ENCODE measurements around the gene ATL1.

The ATL1 gene

DNA sequence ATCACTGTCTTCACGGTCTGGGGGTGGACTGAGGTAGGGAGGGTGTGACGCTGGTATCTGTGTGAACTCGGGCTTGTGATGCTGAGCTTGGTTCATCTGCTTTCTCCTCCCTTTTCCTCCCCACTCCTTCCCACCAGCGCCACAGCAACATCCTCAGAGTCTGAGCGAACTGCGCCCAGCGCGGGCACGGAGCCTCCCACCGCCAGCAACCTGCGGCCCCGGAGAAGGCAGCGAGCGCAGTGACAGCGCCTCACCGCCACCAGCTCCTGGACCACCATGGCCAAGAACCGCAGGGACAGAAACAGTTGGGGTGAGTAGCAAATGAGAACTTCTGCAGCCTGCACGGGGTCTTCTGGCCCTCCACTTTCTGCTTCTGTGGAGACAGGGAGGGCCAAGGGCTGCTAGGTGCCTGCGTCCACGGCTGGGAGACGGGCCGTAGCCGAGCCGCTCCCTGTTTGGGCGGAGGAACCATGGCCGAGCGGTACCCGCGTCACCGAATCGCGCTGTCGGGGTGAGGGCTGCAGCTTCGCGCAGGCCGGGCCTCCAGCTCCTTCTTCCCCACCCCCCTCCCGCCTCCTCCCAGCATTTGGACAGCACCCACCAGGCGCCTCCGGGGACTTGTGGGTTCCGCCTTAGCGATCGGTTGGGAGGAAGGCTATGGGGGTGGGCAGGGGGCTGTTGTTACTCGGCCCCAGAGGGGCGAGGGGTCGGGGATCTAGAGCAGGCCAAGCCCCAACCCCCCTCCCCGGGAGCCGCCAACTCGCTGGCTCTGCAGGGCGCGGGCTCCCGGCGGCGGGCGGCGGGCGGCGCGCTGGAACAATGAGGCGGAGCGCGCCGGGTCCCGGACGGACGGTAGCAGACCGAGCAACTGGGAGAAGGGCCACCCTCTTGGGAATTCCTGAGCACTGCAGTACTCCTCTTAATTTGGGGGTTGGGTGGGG is at the start of gene ATL1:
TSS of gene ATL1 (plus strand) at position 156 of the 941 bp plus-strand sequence. CDS start at position 277, 121 bp downstream.
- in situ Hi-C loops (cut with MboI; ENCODE audit: low sequenced_read_pairs), result no loop called here

DNA sequence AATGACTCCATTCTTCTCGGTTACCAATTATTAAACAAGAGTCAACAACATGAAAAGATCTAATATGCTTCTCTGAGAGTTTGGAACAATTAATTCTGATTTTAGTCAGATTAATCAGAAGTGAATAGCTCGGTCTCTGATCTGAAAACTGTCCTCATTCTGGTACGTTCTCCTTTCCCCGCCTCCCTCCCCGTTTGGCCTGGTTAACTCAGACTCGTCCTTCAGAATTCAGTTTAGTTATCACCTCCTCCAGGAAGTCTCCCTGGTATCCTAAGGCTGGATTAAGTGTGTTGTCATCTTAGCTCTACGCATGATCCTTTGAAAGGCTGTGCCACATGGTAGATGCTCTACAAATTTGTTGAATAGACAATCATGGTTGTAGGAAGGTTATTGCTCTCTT is 49.8 kb upstream of the ATL1 start:
- in situ Hi-C loops (cut with MboI; ENCODE audit: low sequenced_read_pairs), result no loop called here

DNA sequence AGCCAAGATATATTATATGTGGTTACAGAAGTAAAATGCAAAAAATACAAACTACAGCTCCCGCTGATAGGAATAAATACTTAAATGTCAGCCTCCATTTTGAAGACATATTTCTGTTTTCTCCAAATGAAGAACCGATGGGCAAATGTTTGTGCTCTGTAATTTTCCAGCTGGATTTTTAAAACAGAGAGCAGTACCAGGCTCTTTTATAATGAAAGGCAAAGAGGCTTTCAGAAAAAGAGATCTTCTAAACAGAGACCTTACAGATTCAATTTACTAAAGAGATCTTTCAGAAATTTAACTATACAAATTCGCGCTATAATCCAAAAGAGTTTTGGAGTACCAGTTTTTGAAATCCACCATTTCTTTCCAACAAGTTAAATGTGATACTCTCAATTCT is 47.5 kb upstream of the ATL1 start:
- in situ Hi-C loops (cut with MboI; ENCODE audit: low sequenced_read_pairs), result no loop called here

GRCh38 chr14:50516091-50516490 is 43.9 kb upstream of the ATL1 start:
- in situ Hi-C loops (cut with MboI; ENCODE audit: low sequenced_read_pairs), result no loop called here

- in situ Hi-C loops (cut with MboI; ENCODE audit: low sequenced_read_pairs), result loop anchor here (10.0 kb wide), 1 partner anchor 206 kb away; the partner anchor contains the start of genes DMAC2L and L2HGDH
Measured at GRCh38 chr14:50520947-50521815, 38.8 kb upstream of the ATL1 start.

- in situ Hi-C loops (cut with MboI; ENCODE audit: low sequenced_read_pairs), result loop anchor here (10.0 kb wide), 1 partner anchor 207 kb away; the partner anchor contains the start of genes DMAC2L and L2HGDH
Measured at GRCh38 chr14:50521912-50522341, 38.0 kb upstream of the ATL1 start.

DNA sequence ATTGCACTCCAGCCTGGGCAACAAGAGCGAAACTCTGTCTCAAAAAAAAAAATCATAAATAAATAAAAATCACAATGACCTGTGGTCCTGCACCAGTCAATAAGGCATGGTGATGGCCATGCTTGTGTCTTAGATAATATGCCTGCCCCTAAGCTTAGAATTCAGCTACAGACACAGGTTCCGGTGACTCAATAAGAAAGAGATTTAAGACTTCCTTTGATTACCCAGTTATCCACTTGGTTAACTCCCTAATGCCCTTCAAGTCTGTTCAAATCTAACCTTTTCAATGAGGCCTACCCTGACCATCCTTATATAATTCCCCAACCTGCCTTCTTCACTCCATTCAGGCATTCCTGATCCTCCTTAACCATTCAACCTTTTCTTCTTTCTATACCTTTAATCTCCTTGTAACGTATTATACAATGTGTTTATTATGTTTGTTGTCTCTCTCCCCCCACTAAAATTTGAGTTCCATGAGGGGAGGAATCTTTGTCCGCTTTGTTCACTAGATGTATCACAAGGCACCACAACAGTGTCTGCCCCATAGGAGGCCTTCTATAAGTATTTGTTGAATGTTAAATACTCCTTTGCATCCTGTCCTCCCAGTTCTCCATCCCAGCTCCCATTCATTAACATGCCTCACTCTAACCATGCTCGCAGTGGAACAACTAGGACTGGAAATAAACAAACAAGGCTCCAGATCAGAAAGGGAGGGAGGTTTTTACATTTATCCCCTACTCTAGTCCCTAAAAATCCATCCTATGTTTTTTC is 36.5 kb upstream of the ATL1 start:
- in situ Hi-C loops (cut with MboI; ENCODE audit: low sequenced_read_pairs), result loop anchor here (10.0 kb wide), 1 partner anchor 209 kb away; the partner anchor contains the start of genes DMAC2L and L2HGDH

GRCh38 chr14:50524060-50524459 is 35.9 kb upstream of the ATL1 start:
- in situ Hi-C loops (cut with MboI; ENCODE audit: low sequenced_read_pairs), result loop anchor here (10.0 kb wide), 1 partner anchor 209 kb away; the partner anchor contains the start of genes DMAC2L and L2HGDH

DNA sequence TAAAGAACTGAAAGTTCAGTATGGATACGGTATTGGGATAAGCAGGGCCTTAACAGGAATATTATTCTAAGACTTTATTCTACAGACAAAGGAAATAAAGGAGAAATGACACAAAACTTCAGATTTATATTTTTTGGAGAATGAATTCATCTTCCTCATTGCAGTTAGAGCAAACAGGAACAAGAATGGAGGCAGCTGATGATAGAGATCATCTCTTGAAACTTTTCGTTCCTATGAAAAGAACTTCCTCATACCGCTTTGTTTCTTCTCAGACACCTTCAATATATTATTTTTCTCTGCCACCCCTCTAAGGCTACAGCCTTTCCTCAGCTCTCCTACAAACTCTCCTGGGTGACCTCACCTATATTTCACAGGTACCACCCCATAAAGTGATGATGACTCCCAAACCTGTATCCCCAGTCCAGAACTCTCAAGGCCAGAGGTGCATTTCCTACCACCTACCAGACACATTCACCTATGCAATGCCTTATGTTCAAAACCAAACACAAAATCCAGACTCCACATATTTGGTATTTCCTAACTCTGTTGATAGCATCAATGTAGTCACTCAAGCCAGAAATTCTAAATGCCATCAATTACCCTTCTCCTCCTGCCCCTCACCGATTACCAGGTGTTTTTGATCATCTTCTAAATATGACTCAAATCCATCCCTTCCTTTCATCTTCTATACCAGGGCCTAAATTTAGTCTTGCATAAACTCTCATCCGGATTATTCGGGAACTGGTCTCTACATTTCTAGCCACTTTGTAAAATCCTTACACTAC is 35.0 kb upstream of the ATL1 start:
- in situ Hi-C loops (cut with MboI; ENCODE audit: low sequenced_read_pairs), result loop anchor here (10.0 to 25.0 kb wide), 2 partner anchors 210 to 663 kb away; partner anchors contain the start of genes DMAC2L, L2HGDH and NEMF

- in situ Hi-C loops (cut with MboI; ENCODE audit: low sequenced_read_pairs), result loop anchor here (10.0 to 25.0 kb wide), 2 partner anchors 213 to 666 kb away; partner anchors contain the start of genes DMAC2L, L2HGDH and NEMF
Measured at GRCh38 chr14:50528000-50528399, 31.9 kb upstream of the ATL1 start.

DNA sequence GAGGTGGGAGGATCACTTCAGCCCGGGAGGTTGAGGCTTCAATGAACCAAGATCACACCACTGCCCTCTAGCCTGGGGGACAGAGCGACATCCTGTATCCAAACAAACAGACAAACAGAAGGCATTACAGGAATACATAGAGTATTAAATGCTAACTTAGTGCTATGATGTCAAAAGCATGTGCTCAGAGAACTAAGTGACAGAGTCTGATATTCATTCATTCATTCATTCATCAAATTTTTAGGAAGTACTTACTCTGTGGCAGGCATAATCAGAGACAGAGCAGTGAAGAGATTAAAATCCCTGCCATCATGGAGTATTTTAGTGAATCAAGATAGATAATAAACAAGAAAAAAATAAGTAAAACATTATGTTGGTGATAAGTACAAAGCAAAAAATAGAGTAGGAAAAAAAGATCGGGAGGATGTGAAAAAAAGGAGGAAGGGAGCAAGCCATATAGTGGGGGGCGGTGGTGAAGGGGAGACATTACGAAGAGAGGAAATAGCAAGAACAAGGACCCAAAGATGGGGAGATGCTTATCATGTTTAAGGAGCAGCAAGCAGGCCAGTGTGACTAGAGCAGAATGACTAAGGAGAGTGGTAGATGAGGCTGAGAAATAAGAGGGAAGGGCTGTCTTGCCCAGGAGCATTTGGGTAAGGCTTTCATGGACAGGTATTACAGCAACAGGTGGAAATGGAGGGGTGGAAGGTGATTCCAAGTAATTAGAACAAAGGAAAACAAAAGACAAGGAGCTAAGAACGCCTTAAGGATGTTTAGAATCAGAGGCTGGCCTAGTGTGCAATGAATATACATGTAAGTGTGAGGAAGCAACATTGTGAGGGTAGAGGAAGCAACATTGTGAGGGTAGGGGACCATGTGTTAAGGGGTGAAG is 30.4 kb upstream of the ATL1 start:
- in situ Hi-C loops (cut with MboI; ENCODE audit: low sequenced_read_pairs), result loop anchor here (10.0 to 25.0 kb wide), 2 partner anchors 215 to 667 kb away; partner anchors contain the start of genes DMAC2L, L2HGDH and NEMF

GRCh38 chr14:50530358-50530757 is 29.6 kb upstream of the ATL1 start:
- in situ Hi-C loops (cut with MboI; ENCODE audit: low sequenced_read_pairs), result loop anchor here (25.0 kb wide), 1 partner anchor 668 kb away; the partner anchor contains the start of gene NEMF

DNA sequence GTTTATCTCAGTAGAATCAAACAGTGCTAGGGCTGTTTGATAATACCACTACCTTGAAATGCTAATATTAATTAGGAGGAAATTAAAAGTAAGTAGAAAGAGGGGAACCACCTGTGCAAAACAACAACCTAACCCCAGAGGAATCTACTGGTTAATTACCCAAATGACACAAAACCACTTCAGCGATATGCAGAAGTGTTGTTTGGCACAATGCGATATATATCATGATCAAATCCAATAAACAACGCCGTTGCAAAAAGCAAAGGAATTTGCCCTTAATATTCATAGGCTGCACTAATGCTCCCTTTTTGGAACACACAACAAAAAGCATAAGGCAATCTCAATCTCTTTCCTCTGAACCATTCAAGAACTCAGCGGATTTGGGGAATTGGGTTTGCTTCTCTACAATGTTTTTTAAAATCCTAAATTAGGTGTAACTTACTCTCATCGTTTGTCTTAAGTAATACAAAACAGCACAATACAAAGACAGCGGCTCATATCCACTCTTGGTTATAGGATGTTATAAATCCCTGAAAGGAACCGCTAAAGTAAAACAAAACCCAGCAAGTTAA is 29.1 kb upstream of the ATL1 start:
- in situ Hi-C loops (cut with MboI; ENCODE audit: low sequenced_read_pairs), result loop anchor here (25.0 kb wide), 1 partner anchor 669 kb away; the partner anchor contains the start of gene NEMF

DNA sequence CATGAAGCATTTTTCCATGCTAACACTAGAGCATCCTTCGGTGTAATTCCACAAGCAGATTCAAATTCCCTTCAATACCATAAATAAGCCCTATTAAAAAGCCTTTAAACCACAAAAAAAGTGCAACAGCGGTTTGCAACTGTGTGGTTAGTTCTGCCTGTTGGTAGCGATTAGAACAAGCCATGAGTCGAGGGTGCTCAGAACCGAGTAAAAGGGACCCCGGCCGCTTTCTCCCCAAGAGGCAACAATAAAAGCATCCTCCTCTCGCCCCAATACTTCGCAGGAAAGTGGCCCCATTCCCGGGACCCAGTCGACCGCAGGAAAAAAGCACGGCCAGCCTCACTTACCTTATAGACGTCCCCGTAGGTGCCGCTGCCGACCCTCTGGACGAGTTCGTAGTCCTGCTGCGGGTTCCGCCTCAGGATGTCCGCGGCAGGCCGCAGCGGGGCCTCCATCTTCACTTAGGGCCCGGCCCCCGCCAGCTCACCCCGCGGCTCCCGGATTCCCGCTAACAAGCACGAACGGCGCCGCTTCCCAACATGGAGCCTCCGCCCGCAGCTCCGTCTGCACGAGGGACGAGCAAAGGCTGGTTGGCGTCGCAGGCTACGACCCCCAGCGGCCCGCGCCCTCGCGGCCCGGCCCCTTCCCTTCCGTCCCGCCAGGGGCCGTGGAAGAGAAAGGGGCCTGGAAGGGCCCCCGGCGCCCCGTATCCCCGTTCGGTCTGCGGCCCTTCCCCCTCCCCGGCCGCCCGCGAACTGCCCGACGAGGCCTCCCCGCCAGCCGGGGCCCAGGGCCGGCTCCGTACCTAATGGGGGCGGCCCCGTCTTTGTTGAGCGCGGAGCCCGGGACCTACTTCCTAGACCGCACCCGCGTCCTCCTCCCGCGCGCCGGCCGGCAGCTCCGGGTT is 28.1 kb upstream of the ATL1 start:
- in situ Hi-C loops (cut with MboI; ENCODE audit: low sequenced_read_pairs), result loop anchor here (25.0 kb wide), 1 partner anchor 670 kb away; the partner anchor contains the start of gene NEMF

DNA sequence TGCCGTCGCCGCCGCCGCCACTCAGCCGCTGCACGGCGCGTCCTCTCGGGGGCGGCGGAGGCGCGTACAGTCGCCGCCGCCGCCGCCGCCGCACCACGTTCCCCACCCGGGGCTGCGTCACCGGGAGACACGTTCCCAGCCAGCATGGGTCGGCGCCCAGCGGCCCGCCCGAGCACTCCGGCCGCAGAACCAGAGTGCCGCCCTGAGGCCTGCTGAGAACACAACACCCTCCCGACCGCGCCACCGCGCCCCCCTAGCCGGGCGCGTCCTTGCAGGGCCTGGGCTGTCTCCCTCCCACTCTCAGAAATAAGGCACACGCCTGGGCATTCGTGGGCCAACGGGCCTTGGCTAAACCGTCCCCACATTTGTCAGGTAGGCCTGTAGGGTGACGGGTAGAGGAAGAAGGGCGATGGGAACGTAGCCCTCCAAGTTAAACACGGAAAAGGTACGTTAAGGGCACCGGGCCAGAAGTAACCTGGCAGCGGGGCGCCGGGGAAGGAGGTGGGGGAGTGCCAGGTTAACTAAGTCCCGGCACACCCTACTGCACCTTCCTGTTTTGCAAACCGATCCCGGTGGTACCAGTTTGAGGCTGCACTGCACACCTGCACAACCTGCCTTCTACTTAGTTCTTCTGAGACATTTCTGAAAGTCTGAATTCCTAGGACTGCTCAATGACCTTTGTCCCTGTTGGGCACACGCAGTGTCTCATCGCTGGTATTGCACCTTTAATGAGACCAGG is 27.3 kb upstream of the ATL1 start, which contains the start of gene MAP4K5:
TSS of gene MAP4K5 (minus strand) at position 68 of the 739 bp plus-strand sequence. CDS start 520 bp downstream, outside the sequence.
- in situ Hi-C loops (cut with MboI; ENCODE audit: low sequenced_read_pairs), result loop anchor here (25.0 kb wide), 1 partner anchor 670 kb away; the partner anchor contains the start of gene NEMF

All from HL-60/S4 treated with retinoic acid at 250 ng/mL for 4 days and 3 days (cell line).